ENCODE measurements around the gene NME4. TPM values are rescaled to one million over a fixed set of nuclear protein-coding genes. Genes with fewer than 3 reads are reported as not detected.

NME4 gene
- total and polyA plus RNA-seq, 3 donors from 2014 or later, result 79.2 to 107 (median 87.5) TPM

DNA sequence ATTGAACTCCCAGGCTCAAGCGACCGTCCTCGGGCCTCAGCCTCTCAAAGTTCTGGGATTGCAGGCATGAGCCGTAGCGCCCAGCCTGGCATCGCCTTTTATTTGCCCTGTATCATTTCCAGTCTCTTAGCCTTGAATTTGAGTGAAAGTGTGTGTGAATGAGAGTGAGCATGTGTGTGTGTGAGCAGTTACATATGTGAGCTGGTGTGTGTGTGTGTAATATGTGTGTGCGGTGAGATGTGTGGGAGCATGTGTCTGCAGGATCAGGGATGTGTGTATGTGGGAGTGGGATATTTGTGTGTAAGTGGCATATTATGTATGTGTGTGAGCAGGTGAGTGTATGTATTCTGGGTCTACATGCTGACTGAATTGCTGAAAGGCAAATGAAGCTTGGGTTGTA lies 33.9 kb downstream of the NME4 start:
- Histone ChIP-seq H3K4me3 (no peak overlapping the region), H3K27me3 (no peaks in the 10 kb centered on the region), H3K9me3 (no peaks in the 10 kb centered on the region), H3K4me1 (peaks cover 22% of the 10 kb centered on the region), H3K36me3 (ENCODE audit: low read depth, missing control alignments) (no peaks in the 10 kb centered on the region), H3K27ac (no peak overlapping the region)
- DNase-seq, result no peak
- TF ChIP-seq, protein P1, sequence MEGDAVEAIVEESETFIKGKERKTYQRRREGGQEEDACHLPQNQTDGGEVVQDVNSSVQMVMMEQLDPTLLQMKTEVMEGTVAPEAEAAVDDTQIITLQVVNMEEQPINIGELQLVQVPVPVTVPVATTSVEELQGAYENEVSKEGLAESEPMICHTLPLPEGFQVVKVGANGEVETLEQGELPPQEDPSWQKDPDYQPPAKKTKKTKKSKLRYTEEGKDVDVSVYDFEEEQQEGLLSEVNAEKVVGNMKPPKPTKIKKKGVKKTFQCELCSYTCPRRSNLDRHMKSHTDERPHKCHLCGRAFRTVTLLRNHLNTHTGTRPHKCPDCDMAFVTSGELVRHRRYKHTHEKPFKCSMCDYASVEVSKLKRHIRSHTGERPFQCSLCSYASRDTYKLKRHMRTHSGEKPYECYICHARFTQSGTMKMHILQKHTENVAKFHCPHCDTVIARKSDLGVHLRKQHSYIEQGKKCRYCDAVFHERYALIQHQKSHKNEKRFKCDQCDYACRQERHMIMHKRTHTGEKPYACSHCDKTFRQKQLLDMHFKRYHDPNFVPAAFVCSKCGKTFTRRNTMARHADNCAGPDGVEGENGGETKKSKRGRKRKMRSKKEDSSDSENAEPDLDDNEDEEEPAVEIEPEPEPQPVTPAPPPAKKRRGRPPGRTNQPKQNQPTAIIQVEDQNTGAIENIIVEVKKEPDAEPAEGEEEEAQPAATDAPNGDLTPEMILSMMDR (IDR thresholded peaks at IDR 0.05), result no peak
- TF ChIP-seq POLR2A (IDR thresholded peaks at IDR 0.05), result no peak
- 97 to 98% methylated on average over 7 of the region's 7 CpGs for WGBS, 2 donors
- intact Hi-C loops (cut with DNase I; ENCODE audit: low total_unique reads), result no loop called here

- WGBS, 2 donors, result 94 to 95% methylated on average over 6 of the region's 6 CpGs
- Histone ChIP-seq H3K36me3 (ENCODE audit: low read depth, missing control alignments) (no peaks in the 10 kb centered on the region), H3K27ac (no peak overlapping the region), H3K4me1 (no peaks in the 10 kb centered on the region), H3K9me3 (no peaks in the 10 kb centered on the region), H3K27me3 (no peaks in the 10 kb centered on the region), H3K4me3 (no peak overlapping the region)
- intact Hi-C loops (cut with DNase I; ENCODE audit: low total_unique reads), result no loop called here
- DNase-seq, result no peak
- TF ChIP-seq, protein P1 (IDR thresholded peaks at IDR 0.05), result no peak
- TF ChIP-seq POLR2A (IDR thresholded peaks at IDR 0.05), result no peak
These were observed 43.6 kb downstream of the NME4 start for GRCh38 chr16:440627-441026.

DNA sequence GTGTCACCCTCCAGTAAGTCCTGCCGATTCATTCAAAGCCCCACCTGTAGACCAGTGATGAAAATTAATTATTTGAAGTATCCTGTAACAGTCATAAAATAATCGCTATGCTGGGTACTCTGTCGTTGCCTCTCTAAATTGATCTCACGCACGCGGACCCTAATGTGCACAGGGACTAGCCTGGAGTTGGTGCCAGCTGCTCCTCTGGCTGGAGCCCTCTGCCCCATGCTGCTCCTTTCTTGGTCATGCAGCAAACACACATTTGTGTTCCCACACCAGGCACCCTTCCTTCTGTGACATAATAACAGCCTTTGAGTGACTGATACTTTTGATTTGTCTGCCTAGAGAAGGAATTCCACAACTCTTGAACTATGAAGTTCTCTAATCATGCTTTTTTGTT lies 44.4 kb downstream of the NME4 start:
- no peak overlapping the region for H3K4me3 ChIP-seq
- 95 to 96% methylated on average over 6 of the region's 6 CpGs for WGBS, 2 donors

GRCh38 chr16:442976-443375 lies 46.0 kb downstream of the NME4 start:
- H3K36me3 ChIP-seq (ENCODE audit: low read depth, missing control alignments), result no peaks in the 10 kb centered on the region
- H3K4me3 ChIP-seq, result no peak overlapping the region
- WGBS, 2 donors, result 76 to 81% methylated on average over 6 of the region's 6 CpGs
- no peak overlapping the region for H3K27ac ChIP-seq
- no peaks in the 10 kb centered on the region for H3K27me3 ChIP-seq
- no peak for DNase-seq
- TF ChIP-seq, protein P1 (IDR thresholded peaks at IDR 0.05), result no peak
- TF ChIP-seq POLR2A (IDR thresholded peaks at IDR 0.05), result no peak
- H3K9me3 ChIP-seq, result no peaks in the 10 kb centered on the region
- H3K4me1 ChIP-seq, result no peaks in the 10 kb centered on the region
- intact Hi-C loops (cut with DNase I; ENCODE audit: low total_unique reads), result no loop called here

More for the DNA sequence above, 44.4 kb downstream of the NME4 start:
- no peaks in the 10 kb centered on the region for H3K27me3 ChIP-seq
- intact Hi-C loops (cut with DNase I; ENCODE audit: low total_unique reads), result no loop called here
- DNase-seq, result no peak
- no peak overlapping the region for H3K27ac ChIP-seq
- no peaks in the 10 kb centered on the region for H3K9me3 ChIP-seq
- no peaks in the 10 kb centered on the region for H3K4me1 ChIP-seq
- H3K36me3 ChIP-seq (ENCODE audit: low read depth, missing control alignments), result no peaks in the 10 kb centered on the region
- TF ChIP-seq POLR2A (IDR thresholded peaks at IDR 0.05), result no peak
- TF ChIP-seq, protein P1 (IDR thresholded peaks at IDR 0.05), result no peak

GRCh38 chr16:444027-444426 lies 47.0 kb downstream of the NME4 start:
- TF ChIP-seq POLR2A (IDR thresholded peaks at IDR 0.05), result no peak
- TF ChIP-seq, protein P1 (IDR thresholded peaks at IDR 0.05), result no peak
- H3K36me3 ChIP-seq (ENCODE audit: low read depth, missing control alignments), result no peaks in the 10 kb centered on the region
- H3K27me3 ChIP-seq, result no peaks in the 10 kb centered on the region
- no peak for DNase-seq
- no peak overlapping the region for H3K4me3 ChIP-seq
- H3K9me3 ChIP-seq, result no peaks in the 10 kb centered on the region
- intact Hi-C loops (cut with DNase I; ENCODE audit: low total_unique reads), result no loop called here
- 87 to 96% methylated on average over 10 of the region's 10 CpGs for WGBS, 2 donors
- H3K4me1 ChIP-seq, result no peaks in the 10 kb centered on the region
- no peak overlapping the region for H3K27ac ChIP-seq

Data from testis (tissue), 3 donors.